ENCODE results near the gene CNTNAP4. TPM values are rescaled to one million over a fixed set of nuclear protein-coding genes. Genes with fewer than 3 reads are reported as not detected.

CNTNAP4 gene
- total RNA-seq (2022; extraction: Qiagen RNA extraction; ENCODE audit: low read depth), result not detected in 5 replicates

GRCh38 chr16:76276745-76277438 is at the start of gene CNTNAP4:
Gene CNTNAP4 (plus strand): TSS chr16:76277401. CDS start chr16:76277663, 262 bp downstream.

All from A549 treated with ZK216348 at 1 μM for 4 hours (cell line).